SK-N-SH (cell line): ENCODE results near the gene CLC. TPM values are rescaled to one million over a fixed set of nuclear protein-coding genes. Genes with fewer than 3 reads are reported as not detected.

Experiments
- CTCF ChIA-PET: fragments of 300-600, 350-600 bp; formaldehyde crosslinking; extraction: SDS; loops from one replicate; lab custom pipeline; 2021; lab: Yijun Ruan, JAX
- POLR2A ChIA-PET: fragments of 350-600 bp; sonication (Branson Sonifier 250); formaldehyde crosslinking; extraction: SDS; loops from one replicate; lab custom pipeline; 2020; ENCODE audit warnings: antibody characterized with exemption, inconsistent platforms; lab: Yijun Ruan, JAX
- DNase-seq: peaks from one replicate; pipeline ENCODE4 v3.0.0; 2012
- H2AFZ ChIP-seq: fragments of 200-600 bp; sonication (generic); 2 replicates; pipeline ENCODE4 v1.8.1; 2016; ENCODE audit warnings: antibody characterized with exemption, mild to moderate bottlenecking, low read depth
- H3F3A ChIP-seq: fragments of 200-600 bp; sonication (generic); replicated peaks from 2 replicates; pipeline ENCODE3; 2016; ENCODE audit warnings: antibody characterized with exemption, mild to moderate bottlenecking; ENCODE audit not compliant: insufficient read depth
- H3K27ac ChIP-seq, 2 experiments: fragments of 200-500 bp in 1 of 2; fragments of 200-600 bp in 1 of 2; sonication (Bioruptor generic) in 1 of 2; sonication (generic), shearing (Covaris generic) in 1 of 2; 2 replicates each; pipeline versions ENCODE4 v1.5.1 to v1.6.1; 2014 to 2016; ENCODE audit warnings: low read depth in 2 of 2, inconsistent platforms in 1 of 2, low read length in 1 of 2, mild to moderate bottlenecking in 1 of 2, mixed read lengths in 1 of 2
- H3K27me3 ChIP-seq: fragments of 200-600 bp; sonication (generic), shearing (Covaris generic); 2 replicates; pipeline ENCODE4 v1.6.1; 2016; ENCODE audit warnings: mixed run types; ENCODE audit not compliant: insufficient read depth
- H3K36me3 ChIP-seq, 2 experiments: fragments of 200-500 bp in 1 of 2; fragments of 200-600 bp in 1 of 2; sonication (Bioruptor generic) in 1 of 2; sonication (generic) in 1 of 2; replicated peaks in 1 of 2; 2 replicates each; pipeline versions ENCODE3 to v1.5.1; 2014 to 2016; ENCODE audit warnings: low read length in 1 of 2, mild to moderate bottlenecking in 1 of 2; ENCODE audit not compliant: insufficient read depth in 2 of 2, control insufficient read depth in 1 of 2
- H3K4me1 ChIP-seq, 2 experiments: fragments of 200-500 bp in 1 of 2; fragments of 200-600 bp in 1 of 2; sonication (Bioruptor generic) in 1 of 2; sonication (generic), shearing (Covaris generic) in 1 of 2; 2 replicates each; pipeline versions ENCODE4 v1.5.1 to v1.6.1; 2014 to 2016; ENCODE audit warnings: low read depth in 1 of 2, low read length in 1 of 2, mixed run types in 1 of 2; ENCODE audit not compliant: insufficient read depth in 2 of 2, control insufficient read depth in 1 of 2
- H3K4me2 ChIP-seq: fragments of 200-600 bp; sonication (generic), shearing (Covaris generic); 2 replicates; pipeline ENCODE4 v1.6.1; 2017; ENCODE audit warnings: mixed run types
- H3K4me3 ChIP-seq, 2 experiments: fragments of 200-500 bp in 1 of 2; fragments of 200-600 bp in 1 of 2; sonication (Bioruptor generic) in 1 of 2; sonication (generic), shearing (Covaris generic) in 1 of 2; 2 replicates each; pipeline versions ENCODE4 v1.5.1 to v1.8.1; 2014 to 2016; ENCODE audit warnings: low read depth in 2 of 2, inconsistent platforms in 1 of 2, low read length in 1 of 2, mild to moderate bottlenecking in 1 of 2, mixed read lengths in 1 of 2, moderate library complexity in 1 of 2
- H3K79me2 ChIP-seq: fragments of 200-600 bp; sonication (generic); 2 replicates; pipeline ENCODE4 v1.8.1; 2017; ENCODE audit warnings: mild to moderate bottlenecking; ENCODE audit not compliant: insufficient read depth
- H3K9ac ChIP-seq: fragments of 200-600 bp; sonication (generic); 2 replicates; pipeline ENCODE4 v1.6.1; 2017; ENCODE audit warnings: mixed run types
- H3K9me2 ChIP-seq: fragments of 200-600 bp; sonication (generic); 2 replicates; pipeline ENCODE4 v1.6.1; 2017; ENCODE audit warnings: mixed run types
- H3K9me3 ChIP-seq: fragments of 200-600 bp; sonication (generic); 2 replicates; pipeline ENCODE4 v1.6.1; 2017; ENCODE audit warnings: mixed run types, mild to moderate bottlenecking, moderate library complexity
- H4K20me1 ChIP-seq: fragments of 200-600 bp; sonication (generic); 2 replicates; pipeline ENCODE4 v1.6.1; 2017; ENCODE audit warnings: mild to moderate bottlenecking, mixed run types; ENCODE audit not compliant: insufficient read depth
- CHD2 ChIP-seq: fragments of 150-350 bp; IDR thresholded peaks from 2 replicates; pipeline ENCODE4 v1.6.1; 2018; ENCODE audit warnings: low read length; ENCODE audit not compliant: partially characterized antibody
- FOSL2 ChIP-seq: IDR thresholded peaks from 2 replicates; pipeline ENCODE4 v1.4.0; 2012; ENCODE audit warnings: low read depth, mild to moderate bottlenecking, moderate library complexity, borderline replicate concordance
- FOXJ3 ChIP-seq: sonication (generic); formaldehyde crosslinking; IDR thresholded peaks from 2 replicates; pipeline ENCODE4 v1.5.1; 2020; ENCODE audit warnings: mild to moderate bottlenecking, missing genetic modification reagents
- FOXM1 ChIP-seq: IDR thresholded peaks from 2 replicates; pipeline ENCODE4 v1.4.0; 2012; ENCODE audit warnings: low read depth, mild to moderate bottlenecking
- GABPA ChIP-seq: IDR thresholded peaks from 2 replicates; pipeline ENCODE4 v1.4.0; 2012; ENCODE audit warnings: low read depth, mild to moderate bottlenecking
- GATA2 ChIP-seq: sonication (generic); formaldehyde crosslinking; IDR thresholded peaks from 2 replicates; pipeline ENCODE4 v1.5.0; 2020; ENCODE audit warnings: mild to moderate bottlenecking, missing genetic modification reagents
- JUND ChIP-seq: IDR thresholded peaks from 2 replicates; pipeline ENCODE4 v1.4.0; 2012
- MEF2A ChIP-seq: IDR thresholded peaks from 2 replicates; pipeline ENCODE4 v1.4.0; 2012; ENCODE audit warnings: low read depth, borderline replicate concordance
- NFIC ChIP-seq: IDR thresholded peaks from 2 replicates; pipeline ENCODE4 v1.4.0; 2012; ENCODE audit warnings: borderline replicate concordance
- NRF1 ChIP-seq: IDR thresholded peaks from 2 replicates; pipeline ENCODE4 v1.6.1; 2012; ENCODE audit warnings: low read depth, mild to moderate bottlenecking, low read length
- POLR2AphosphoS5 ChIP-seq: IDR thresholded peaks from 2 replicates; pipeline ENCODE4 v1.6.1; 2012; ENCODE audit warnings: low read depth, low read length
- RAD21 ChIP-seq: IDR thresholded peaks from 2 replicates; pipeline ENCODE4 v1.6.1; 2012; ENCODE audit warnings: mild to moderate bottlenecking, low read length
- RCOR1 ChIP-seq: fragments of 150-350 bp; IDR thresholded peaks from 2 replicates; pipeline ENCODE4 v1.6.1; 2017; ENCODE audit warnings: antibody characterized with exemption, low read length
- RFX5 ChIP-seq: IDR thresholded peaks from 2 replicates; pipeline ENCODE4 v1.6.1; 2012; ENCODE audit warnings: mild to moderate bottlenecking, improper control_type of control experiment, low read length
- RXRA ChIP-seq: IDR thresholded peaks from 2 replicates; pipeline ENCODE4 v1.4.0; 2012; ENCODE audit warnings: low read depth, mild to moderate bottlenecking, borderline replicate concordance
- SIN3A ChIP-seq: IDR thresholded peaks from 2 replicates; pipeline ENCODE4 v1.6.1; 2012; ENCODE audit warnings: low read depth, mild to moderate bottlenecking, low read length, moderate library complexity, borderline replicate concordance
- SMC3 ChIP-seq: IDR thresholded peaks from 2 replicates; pipeline ENCODE4 v1.6.1; 2012; ENCODE audit warnings: low read depth, low read length, improper control_type of control experiment
- TEAD4 ChIP-seq: IDR thresholded peaks from 2 replicates; pipeline ENCODE4 v1.4.0; 2012; ENCODE audit warnings: mild to moderate bottlenecking, borderline replicate concordance; ENCODE audit not compliant: insufficient read depth
- WGBS: methylation state at CpG from one replicate; pipeline ENCODE4 v1.1.6; 2017; ENCODE audit warnings: low lambda C conversion rate; 5-methylcytosine and 5-hydroxymethylcytosine counted together
- polyA plus RNA-seq, 3 experiments: library from polyadenylated mRNA; depleted of rRNA; stranded (reverse); fragments of >200 nt; gene quantifications; 2 replicates each; pipeline ENCODE4 v1.2.3, GENCODE V29; 2012
- TF ChIP-seq, protein P1 (sequence below): IDR thresholded peaks from 2 replicates; pipeline ENCODE4 v1.4.0; 2012; ENCODE audit warnings: low read depth
- TF ChIP-seq, protein P2 (sequence below): IDR thresholded peaks from 2 replicates; pipeline ENCODE4 v1.6.1; 2012; ENCODE audit warnings: mild to moderate bottlenecking, low read depth, low read length, moderate library complexity
- TF ChIP-seq, protein P3 (sequence below): IDR thresholded peaks from 2 replicates; pipeline ENCODE4 v1.4.0; 2012; ENCODE audit warnings: low read depth, borderline replicate concordance
- TF ChIP-seq, protein P4 (sequence below): IDR thresholded peaks from 2 replicates; pipeline ENCODE4 v1.4.0; 2012; ENCODE audit warnings: low read depth, borderline replicate concordance
- TF ChIP-seq, protein P5 (sequence below): fragments of 150-350 bp; IDR thresholded peaks from 2 replicates; pipeline ENCODE4 v1.6.1; 2017; ENCODE audit warnings: antibody characterized with exemption, low read length, low read depth, borderline replicate concordance

CLC gene
- polyA plus RNA-seq, 1 of the 3 experiments (the other 2 are of a cell fraction): not detected

DNA sequence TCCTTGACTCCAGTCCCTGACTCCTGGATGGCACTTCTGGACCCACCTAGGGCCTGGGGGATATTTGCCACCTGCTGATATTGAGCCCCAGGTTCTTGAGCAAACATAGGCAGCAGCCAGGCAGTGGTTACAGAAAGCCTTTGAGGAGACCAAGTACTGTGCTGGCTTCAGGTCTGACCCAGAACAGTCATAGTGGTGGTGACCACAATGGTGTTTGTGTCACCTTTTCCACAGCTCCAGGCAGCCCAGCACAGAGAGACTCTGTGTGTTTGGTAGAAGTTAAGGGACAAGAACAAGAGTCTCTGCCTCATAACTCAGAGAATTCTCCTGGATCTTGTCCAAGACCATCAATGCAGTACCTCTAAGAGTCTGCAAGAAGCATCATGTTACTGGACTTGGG, 14.6 kb upstream of the CLC start:
- no peaks in the 10 kb centered on the region for H3F3A ChIP-seq
- no peak for TF ChIP-seq GATA2
- TF ChIP-seq, protein P1, sequence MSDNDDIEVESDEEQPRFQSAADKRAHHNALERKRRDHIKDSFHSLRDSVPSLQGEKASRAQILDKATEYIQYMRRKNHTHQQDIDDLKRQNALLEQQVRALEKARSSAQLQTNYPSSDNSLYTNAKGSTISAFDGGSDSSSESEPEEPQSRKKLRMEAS: no peak
- TF ChIP-seq, protein P2, sequence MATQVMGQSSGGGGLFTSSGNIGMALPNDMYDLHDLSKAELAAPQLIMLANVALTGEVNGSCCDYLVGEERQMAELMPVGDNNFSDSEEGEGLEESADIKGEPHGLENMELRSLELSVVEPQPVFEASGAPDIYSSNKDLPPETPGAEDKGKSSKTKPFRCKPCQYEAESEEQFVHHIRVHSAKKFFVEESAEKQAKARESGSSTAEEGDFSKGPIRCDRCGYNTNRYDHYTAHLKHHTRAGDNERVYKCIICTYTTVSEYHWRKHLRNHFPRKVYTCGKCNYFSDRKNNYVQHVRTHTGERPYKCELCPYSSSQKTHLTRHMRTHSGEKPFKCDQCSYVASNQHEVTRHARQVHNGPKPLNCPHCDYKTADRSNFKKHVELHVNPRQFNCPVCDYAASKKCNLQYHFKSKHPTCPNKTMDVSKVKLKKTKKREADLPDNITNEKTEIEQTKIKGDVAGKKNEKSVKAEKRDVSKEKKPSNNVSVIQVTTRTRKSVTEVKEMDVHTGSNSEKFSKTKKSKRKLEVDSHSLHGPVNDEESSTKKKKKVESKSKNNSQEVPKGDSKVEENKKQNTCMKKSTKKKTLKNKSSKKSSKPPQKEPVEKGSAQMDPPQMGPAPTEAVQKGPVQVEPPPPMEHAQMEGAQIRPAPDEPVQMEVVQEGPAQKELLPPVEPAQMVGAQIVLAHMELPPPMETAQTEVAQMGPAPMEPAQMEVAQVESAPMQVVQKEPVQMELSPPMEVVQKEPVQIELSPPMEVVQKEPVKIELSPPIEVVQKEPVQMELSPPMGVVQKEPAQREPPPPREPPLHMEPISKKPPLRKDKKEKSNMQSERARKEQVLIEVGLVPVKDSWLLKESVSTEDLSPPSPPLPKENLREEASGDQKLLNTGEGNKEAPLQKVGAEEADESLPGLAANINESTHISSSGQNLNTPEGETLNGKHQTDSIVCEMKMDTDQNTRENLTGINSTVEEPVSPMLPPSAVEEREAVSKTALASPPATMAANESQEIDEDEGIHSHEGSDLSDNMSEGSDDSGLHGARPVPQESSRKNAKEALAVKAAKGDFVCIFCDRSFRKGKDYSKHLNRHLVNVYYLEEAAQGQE: no peak
- TF ChIP-seq RAD21: no peak
- TF ChIP-seq CHD2: no peak
- TF ChIP-seq GABPA: no peak
- no peak for TF ChIP-seq FOXJ3 (CRISPR knock-in tag)
- TF ChIP-seq JUND: no peak
- no peak for TF ChIP-seq FOXM1
- TF ChIP-seq RFX5: no peak
- TF ChIP-seq RXRA: no peak
- TF ChIP-seq MEF2A: no peak
- TF ChIP-seq FOSL2: no peak
- no peak for TF ChIP-seq TEAD4
- no peak overlapping the region for H3K4me3 ChIP-seq
- H3K9me2 ChIP-seq: no peaks in the 10 kb centered on the region
- ChIA-PET CTCF (no interaction called here), POLR2A (no interaction called here)
- no peak for DNase-seq
- no peak overlapping the region for H3K27ac ChIP-seq
- H2AFZ ChIP-seq: no peak overlapping the region
- no peak overlapping the region for H3K9ac ChIP-seq
- H3K27me3 ChIP-seq: peaks cover 23% of the 10 kb centered on the region; the same call in 1 of the 2 replicates
- H4K20me1 ChIP-seq: no peaks in the 10 kb centered on the region
- no peak overlapping the region for H3K4me2 ChIP-seq
- H3K36me3 ChIP-seq: no peaks in the 10 kb centered on the region
- no peaks in the 10 kb centered on the region for H3K4me1 ChIP-seq
- H3K9me3 ChIP-seq: no peaks in the 10 kb centered on the region
- no peaks in the 10 kb centered on the region for H3K79me2 ChIP-seq

DNA sequence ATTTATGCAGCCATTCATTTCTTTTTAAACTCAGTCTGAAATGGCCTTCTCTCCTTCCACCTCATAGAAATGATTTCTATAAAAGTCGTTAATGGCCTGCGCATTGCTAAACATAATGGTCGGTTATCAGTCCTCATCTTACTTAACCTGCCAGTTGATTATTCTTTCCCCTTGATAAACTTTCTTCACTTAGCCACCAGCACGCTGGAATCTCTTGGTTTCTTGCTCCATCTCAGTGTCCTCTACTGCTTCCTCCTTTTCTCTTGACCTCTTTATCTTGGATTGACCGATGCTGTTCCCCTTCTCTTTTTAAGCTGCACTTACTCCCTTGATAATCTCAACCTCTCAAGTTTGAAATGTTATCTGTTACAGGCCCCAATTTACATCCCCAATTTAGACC, 12.2 kb upstream of the CLC start:
- Histone ChIP-seq H3K9me3 (no peaks in the 10 kb centered on the region), H3K36me3 (no peaks in the 10 kb centered on the region), H3K27ac (no peak overlapping the region), H3K9ac (no peak overlapping the region), H3K4me2 (no peak overlapping the region), H3K27me3 (peaks cover 22% of the 10 kb centered on the region; the same call in 1 of the 2 replicates), H2AFZ (no peak overlapping the region), H3K4me3 (no peak overlapping the region), H3K9me2 (no peaks in the 10 kb centered on the region), H3K79me2 (no peaks in the 10 kb centered on the region), H3F3A (no peaks in the 10 kb centered on the region), H3K4me1 (no peaks in the 10 kb centered on the region), H4K20me1 (no peaks in the 10 kb centered on the region)
- 13% methylated on average over 5 of the region's 5 CpGs for WGBS
- CTCF ChIA-PET: no interaction called here
- POLR2A ChIA-PET: no interaction called here
- no peak for DNase-seq
- TF ChIP-seq, protein P3, sequence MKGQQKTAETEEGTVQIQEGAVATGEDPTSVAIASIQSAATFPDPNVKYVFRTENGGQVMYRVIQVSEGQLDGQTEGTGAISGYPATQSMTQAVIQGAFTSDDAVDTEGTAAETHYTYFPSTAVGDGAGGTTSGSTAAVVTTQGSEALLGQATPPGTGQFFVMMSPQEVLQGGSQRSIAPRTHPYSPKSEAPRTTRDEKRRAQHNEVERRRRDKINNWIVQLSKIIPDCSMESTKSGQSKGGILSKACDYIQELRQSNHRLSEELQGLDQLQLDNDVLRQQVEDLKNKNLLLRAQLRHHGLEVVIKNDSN: no peak
- TF ChIP-seq POLR2AphosphoS5: no peak
- TF ChIP-seq RFX5: no peak
- TF ChIP-seq, protein P1: no peak
- TF ChIP-seq RAD21: no peak
- TF ChIP-seq NRF1: no peak
- TF ChIP-seq, protein P4, sequence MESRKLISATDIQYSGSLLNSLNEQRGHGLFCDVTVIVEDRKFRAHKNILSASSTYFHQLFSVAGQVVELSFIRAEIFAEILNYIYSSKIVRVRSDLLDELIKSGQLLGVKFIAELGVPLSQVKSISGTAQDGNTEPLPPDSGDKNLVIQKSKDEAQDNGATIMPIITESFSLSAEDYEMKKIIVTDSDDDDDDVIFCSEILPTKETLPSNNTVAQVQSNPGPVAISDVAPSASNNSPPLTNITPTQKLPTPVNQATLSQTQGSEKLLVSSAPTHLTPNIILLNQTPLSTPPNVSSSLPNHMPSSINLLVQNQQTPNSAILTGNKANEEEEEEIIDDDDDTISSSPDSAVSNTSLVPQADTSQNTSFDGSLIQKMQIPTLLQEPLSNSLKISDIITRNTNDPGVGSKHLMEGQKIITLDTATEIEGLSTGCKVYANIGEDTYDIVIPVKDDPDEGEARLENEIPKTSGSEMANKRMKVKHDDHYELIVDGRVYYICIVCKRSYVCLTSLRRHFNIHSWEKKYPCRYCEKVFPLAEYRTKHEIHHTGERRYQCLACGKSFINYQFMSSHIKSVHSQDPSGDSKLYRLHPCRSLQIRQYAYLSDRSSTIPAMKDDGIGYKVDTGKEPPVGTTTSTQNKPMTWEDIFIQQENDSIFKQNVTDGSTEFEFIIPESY: no peak
- TF ChIP-seq, protein P5, sequence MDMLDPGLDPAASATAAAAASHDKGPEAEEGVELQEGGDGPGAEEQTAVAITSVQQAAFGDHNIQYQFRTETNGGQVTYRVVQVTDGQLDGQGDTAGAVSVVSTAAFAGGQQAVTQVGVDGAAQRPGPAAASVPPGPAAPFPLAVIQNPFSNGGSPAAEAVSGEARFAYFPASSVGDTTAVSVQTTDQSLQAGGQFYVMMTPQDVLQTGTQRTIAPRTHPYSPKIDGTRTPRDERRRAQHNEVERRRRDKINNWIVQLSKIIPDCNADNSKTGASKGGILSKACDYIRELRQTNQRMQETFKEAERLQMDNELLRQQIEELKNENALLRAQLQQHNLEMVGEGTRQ: no peak
- no peak for TF ChIP-seq RCOR1
- TF ChIP-seq NFIC: no peak
- no peak for TF ChIP-seq SMC3
- TF ChIP-seq SIN3A: no peak
